PC-3 (cell line): ENCODE data around the gene CEP85. TPM values are rescaled to one million over a fixed set of nuclear protein-coding genes. Genes with fewer than 3 reads are reported as not detected.

ENCODE experiments used
- ATAC-seq: fragments of 200-7000 bp; cut with Tn5 transposase; 2 replicates; pipeline ENCODE4 v1.9.1; 2020; ENCODE audit warnings: mild to moderate bottlenecking, moderate library complexity
- BruUV-seq: library from RNA; stranded (reverse); fragments of 400-500 nt; replicated peaks from 2 replicates; lab custom pipeline; 2021; lab: Mats Ljungman, UMichigan
- CTCF ChIA-PET: fragments of 300-600 bp; sonication (Branson Sonifier 250); formaldehyde crosslinking; loops from one replicate; lab custom pipeline; 2022; ENCODE audit warnings: antibody characterized with exemption; lab: Charles Lee
- POLR2A ChIA-PET: fragments of 300-600 bp; sonication (Branson Sonifier 250); formaldehyde crosslinking; loops from one replicate; lab custom pipeline; 2022; ENCODE audit warnings: antibody characterized with exemption; ENCODE audit not compliant: unreplicated experiment; lab: Charles Lee
- DNase-seq: peaks from one replicate; pipeline ENCODE4 v3.0.0-alpha.2; 2015
- H2AFZ ChIP-seq: fragments of 300-600 bp; sonication (generic); 2 replicates; pipeline ENCODE4 v1.6.0; 2016; ENCODE audit warnings: antibody characterized with exemption, low read length
- H3F3A ChIP-seq: fragments of 300-600 bp; sonication (generic); one replicate; pipeline ENCODE4 v1.6.0; 2017; ENCODE audit warnings: antibody characterized with exemption, low read length, control low read depth, mild to moderate bottlenecking; ENCODE audit not compliant: unreplicated experiment
- H3K27ac ChIP-seq: fragments of 300-600 bp; sonication (generic); 2 replicates; pipeline ENCODE4 v1.5.1; 2016; ENCODE audit warnings: mild to moderate bottlenecking, low read length
- H3K27me3 ChIP-seq: fragments of 300-600 bp; sonication (generic); 2 replicates; pipeline ENCODE4 v1.6.1; 2016; ENCODE audit warnings: low read length, mixed read lengths
- H3K36me3 ChIP-seq: fragments of 300-600 bp; sonication (generic); 2 replicates; pipeline ENCODE4 v1.6.1; 2016; ENCODE audit warnings: low read depth, mixed run types, low read length, mixed read lengths
- H3K4me1 ChIP-seq: fragments of 300-600 bp; sonication (generic); 2 replicates; pipeline ENCODE4 v1.5.1; 2016; ENCODE audit warnings: low read length; ENCODE audit not compliant: insufficient read depth
- H3K4me2 ChIP-seq: fragments of 300-600 bp; sonication (generic); 2 replicates; pipeline ENCODE4 v1.6.0; 2016; ENCODE audit warnings: low read length
- H3K4me3 ChIP-seq: fragments of 300-600 bp; sonication (generic); 2 replicates; pipeline ENCODE4 v1.5.1; 2016; ENCODE audit warnings: mild to moderate bottlenecking, low read length, mixed read lengths
- H3K79me2 ChIP-seq: fragments of 300-600 bp; sonication (generic); 2 replicates; pipeline ENCODE4 v1.6.1; 2017; ENCODE audit warnings: low read length, mixed read lengths
- H3K9ac ChIP-seq: fragments of 300-600 bp; sonication (generic); 2 replicates; pipeline ENCODE4 v1.6.0; 2016; ENCODE audit warnings: mild to moderate bottlenecking, low read length
- H3K9me2 ChIP-seq: fragments of 300-600 bp; sonication (generic); replicated peaks from 2 replicates; pipeline ENCODE4 v1.6.1; 2016; ENCODE audit warnings: mixed run types, low read length, mixed read lengths
- H3K9me3 ChIP-seq: fragments of 300-600 bp; sonication (generic); 2 replicates; pipeline ENCODE4 v1.6.1; 2016; ENCODE audit warnings: low read length, mixed read lengths
- H4K20me1 ChIP-seq: fragments of 300-600 bp; sonication (generic); 2 replicates; pipeline ENCODE4 v1.6.1; 2016; ENCODE audit warnings: low read length, mixed read lengths
- CTCF ChIP-seq: fragments of 300-600 bp; sonication (generic); conservative IDR thresholded peaks from 2 replicates; pipeline ENCODE4 v1.5.1; 2017; ENCODE audit warnings: antibody characterized with exemption, low read depth, mild to moderate bottlenecking, low read length
- EZH2 ChIP-seq: fragments of 300-600 bp; sonication (generic); IDR thresholded peaks from one replicate; pipeline ENCODE4 v1.6.1; 2017; ENCODE audit warnings: antibody characterized with exemption, mild to moderate bottlenecking, low read length; ENCODE audit not compliant: unreplicated experiment
- EZH2phosphoT487 ChIP-seq: fragments of 300-600 bp; sonication (generic); IDR thresholded peaks from 2 replicates; pipeline ENCODE4 v1.6.1; 2018; ENCODE audit warnings: mild to moderate bottlenecking, antibody characterized with exemption, low read length, borderline replicate concordance
- intact Hi-C: fragments of 100-400 bp; cut with micrococcal nuclease; formaldehyde crosslinking; loops from 2 replicates; pipeline ENCODE4 v1.9.0; 2023
- total RNA-seq: library from RNA; depleted of rRNA; stranded (reverse); fragments of >200 nt; gene quantifications from 2 replicates; pipeline ENCODE4 v1.2.3, GENCODE V29; 2014

CEP85 gene
- total RNA-seq, 1 experiment from 2014 or later = 30.6 TPM

- no peaks in the 10 kb centered on the region for H3K79me2 ChIP-seq
- POLR2A ChIA-PET = no interaction called here
- no peaks in the 10 kb centered on the region for H3K9me3 ChIP-seq
- ATAC-seq (no peak), DNase-seq (no peak)
- no peak overlapping the region for H3K9ac ChIP-seq
- TF ChIP-seq CTCF (no peak), EZH2phosphoT487 (no peak), EZH2 (no peak)
- H3K27ac ChIP-seq = no peak overlapping the region
- H3F3A ChIP-seq = no peaks in the 10 kb centered on the region
- intact Hi-C loops = no loop called here
- H3K4me1 ChIP-seq = peaks cover 7% of the 10 kb centered on the region; the same call in 1 of the 2 replicates
- no peaks in the 10 kb centered on the region for H4K20me1 ChIP-seq
- H2AFZ ChIP-seq = no peak overlapping the region
- no peaks in the 10 kb centered on the region for H3K27me3 ChIP-seq
- no peak overlapping the region for H3K4me3 ChIP-seq
- no TSS peak for BruUV-seq
- H3K4me2 ChIP-seq = no peak overlapping the region
- CTCF ChIA-PET = no interaction called here
- H3K36me3 ChIP-seq = no peaks in the 10 kb centered on the region
- no peaks in the 10 kb centered on the region for H3K9me2 ChIP-seq
Measured at GRCh38 chr1:26295194-26296138, 61.5 kb downstream of the CEP85 start.

DNA sequence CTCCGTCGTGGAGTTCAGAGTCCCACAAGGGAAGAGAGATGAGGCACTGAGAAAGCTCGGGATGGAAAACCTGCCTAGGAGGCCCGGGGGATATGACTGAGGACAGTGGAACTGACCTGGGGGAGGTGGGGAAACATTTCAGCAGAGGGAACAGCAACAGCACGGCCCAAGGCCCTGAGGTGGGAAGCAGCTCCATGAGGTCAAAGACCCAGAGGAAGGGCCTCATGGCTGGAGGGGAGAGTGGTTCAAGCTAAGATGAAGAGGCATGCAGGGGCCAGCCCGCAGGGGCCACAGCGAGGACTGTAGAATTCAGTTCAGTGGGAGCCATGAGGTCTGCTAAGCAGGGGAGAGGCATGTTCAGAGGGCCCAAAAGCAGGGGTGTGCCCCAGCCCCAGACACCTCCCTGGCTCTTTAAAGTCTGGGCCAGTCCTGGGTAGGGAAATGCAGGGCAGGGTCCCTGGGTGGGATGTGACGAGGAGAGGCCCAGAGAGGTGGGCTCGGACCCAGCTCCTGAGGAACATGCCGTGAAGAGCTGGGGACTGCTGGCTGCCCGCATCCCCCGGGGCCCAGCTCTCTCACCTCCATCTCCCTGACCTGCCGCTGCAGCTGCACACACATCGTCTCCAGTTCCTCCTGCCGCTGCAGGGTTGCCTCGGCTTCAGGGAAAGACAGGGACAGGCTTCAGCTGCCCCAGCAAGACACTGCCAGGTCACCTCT lies 62.5 kb downstream of the CEP85 start:
- DNase-seq (no peak), ATAC-seq (no peak)
- Histone ChIP-seq H3K9ac (no peak overlapping the region), H3K9me2 (no peaks in the 10 kb centered on the region), H3F3A (no peaks in the 10 kb centered on the region), H3K4me3 (no peak overlapping the region), H3K27me3 (no peaks in the 10 kb centered on the region), H3K27ac (no peak overlapping the region), H4K20me1 (no peaks in the 10 kb centered on the region), H3K9me3 (no peaks in the 10 kb centered on the region), H3K4me2 (no peak overlapping the region), H3K4me1 (peaks cover 7% of the 10 kb centered on the region; the same call in 1 of the 2 replicates), H2AFZ (no peak overlapping the region), H3K36me3 (no peaks in the 10 kb centered on the region), H3K79me2 (0 out of 2 replicates have a peak, but pooled peaks cover 2% of the 10 kb centered on the region)
- CTCF ChIA-PET = no interaction called here
- no TSS peak for BruUV-seq
- TF ChIP-seq EZH2 (no peak), EZH2phosphoT487 (no peak), CTCF (no peak)
- intact Hi-C loops = no loop called here
- POLR2A ChIA-PET = no interaction called here
